Colon (tissue), 2 donors: ENCODE results near the gene STK32B.

Experiments used
- FAIRE-seq: peaks from 2 replicates; lab custom pipeline; 2012; peaks lifted over from hg19 to GRCh38; lab: Jason Lieb, UNC
- donor health status: control.
- donor health status: control.

Gene STK32B

DNA sequence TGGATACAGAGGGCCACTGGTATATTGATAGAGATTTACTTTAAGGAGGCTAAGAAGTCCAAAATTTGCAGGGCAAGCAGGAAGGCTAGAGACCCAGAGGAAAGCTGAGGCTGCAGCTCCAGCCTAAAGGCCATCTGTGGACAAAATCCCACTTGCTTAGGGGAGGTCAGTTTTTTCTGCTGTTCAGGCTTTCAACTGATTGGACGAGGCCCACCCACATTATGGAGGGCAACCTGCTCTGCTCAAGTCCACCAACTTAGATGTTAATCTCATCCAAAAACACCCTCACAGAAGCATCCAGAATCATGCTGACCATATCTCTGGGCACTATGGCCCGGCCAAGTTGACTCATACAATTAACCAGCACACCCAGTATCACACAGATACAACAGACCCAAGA, 480.8 kb downstream of the STK32B start:
- FAIRE-seq: no peak

DNA sequence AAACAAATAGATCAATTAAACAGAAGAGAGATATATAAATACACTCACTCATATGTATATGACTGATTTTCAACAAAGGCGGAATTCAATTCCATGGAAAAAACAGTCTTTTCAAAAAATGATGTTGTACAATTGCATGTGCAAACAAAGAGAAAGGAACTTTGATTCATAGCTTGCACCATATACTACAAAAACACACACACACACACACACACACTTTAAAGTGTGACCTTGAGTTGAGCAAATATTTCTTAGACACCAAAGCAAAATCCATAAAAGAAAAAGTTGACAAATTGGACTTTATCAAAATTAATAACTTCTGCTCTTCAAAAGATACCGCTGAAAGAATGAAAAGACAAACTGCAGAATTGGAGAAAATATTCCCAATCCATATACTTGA, 488.3 kb downstream of the STK32B start:
- no peak for FAIRE-seq

DNA sequence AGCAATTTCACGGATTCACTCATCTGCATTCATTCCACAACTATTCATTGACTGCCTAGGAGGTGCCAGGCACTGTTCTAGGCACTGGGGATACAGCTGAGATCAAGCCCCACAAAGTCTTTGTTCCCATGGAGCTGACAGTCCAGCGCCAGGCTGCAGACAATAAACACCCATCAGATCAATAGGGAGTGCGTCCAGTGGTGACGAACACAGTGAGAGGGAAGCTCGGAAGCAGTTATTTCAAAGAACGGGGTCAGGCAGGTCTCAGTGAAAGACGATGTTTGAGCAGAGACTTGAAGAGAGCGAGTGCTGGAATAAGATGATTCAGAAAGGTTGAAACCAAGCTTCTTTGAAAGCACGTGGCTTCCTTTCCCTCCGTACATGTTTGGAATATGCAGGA, 489.9 kb downstream of the STK32B start:
- FAIRE-seq: no peak

DNA sequence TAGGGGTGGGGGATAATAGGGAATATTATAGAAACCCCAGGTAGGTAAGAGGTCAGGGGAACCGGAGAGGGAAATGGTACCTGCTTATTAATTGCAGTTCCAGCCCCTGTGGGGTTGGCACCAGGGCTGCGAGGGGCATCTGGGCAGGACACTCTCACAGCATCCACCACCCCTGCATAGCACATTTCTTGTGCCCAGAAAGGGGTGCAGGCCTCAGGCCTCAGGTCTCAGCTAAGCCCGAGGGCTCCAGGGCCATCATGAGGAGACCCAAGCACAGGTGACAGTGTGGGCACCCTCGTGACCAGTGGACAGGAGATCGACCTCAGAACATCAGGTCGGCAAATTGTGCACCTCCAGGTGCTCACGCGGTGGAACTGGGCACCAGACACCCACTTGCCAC, 492.4 kb downstream of the STK32B start:
- FAIRE-seq: no peak

DNA sequence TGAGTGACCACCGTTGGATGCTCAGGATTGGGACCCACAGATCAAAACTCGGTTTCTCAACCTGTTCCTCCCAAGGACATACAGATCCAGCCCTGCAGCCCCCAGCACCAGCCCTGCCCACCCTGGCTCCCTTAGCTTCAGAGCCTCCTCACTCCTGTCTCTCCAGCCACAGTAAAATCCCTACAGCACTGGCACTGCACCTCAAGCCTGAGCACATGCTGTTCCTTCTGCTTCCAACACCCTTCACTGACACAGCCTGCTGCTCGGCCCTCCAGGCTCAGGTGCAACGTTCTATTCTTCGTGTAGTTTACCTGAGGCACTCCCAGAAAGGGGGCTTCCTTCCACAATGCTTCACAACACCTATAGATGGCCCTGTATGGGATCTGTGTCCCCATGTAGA, 493.5 kb downstream of the STK32B start:
- no peak for FAIRE-seq

DNA sequence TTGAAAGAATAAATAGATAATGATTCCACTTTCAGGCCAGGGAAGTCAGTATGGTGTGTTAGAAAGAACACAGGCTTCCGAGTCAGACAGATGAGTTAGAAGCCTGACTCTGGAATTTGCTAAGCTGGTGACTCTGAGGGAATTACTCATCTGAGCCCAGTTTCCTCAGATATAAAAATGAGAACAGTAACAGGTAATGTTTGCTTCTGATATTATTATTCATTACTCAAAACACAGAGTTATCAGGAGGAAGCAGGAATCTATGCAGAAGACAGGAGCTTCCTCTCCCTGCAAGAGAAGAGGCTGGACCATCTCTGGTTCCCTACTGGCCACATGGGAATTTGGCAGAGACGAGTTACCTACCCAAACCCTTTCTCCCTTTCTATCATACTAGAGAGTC, 494.0 kb downstream of the STK32B start:
- FAIRE-seq: no peak

DNA sequence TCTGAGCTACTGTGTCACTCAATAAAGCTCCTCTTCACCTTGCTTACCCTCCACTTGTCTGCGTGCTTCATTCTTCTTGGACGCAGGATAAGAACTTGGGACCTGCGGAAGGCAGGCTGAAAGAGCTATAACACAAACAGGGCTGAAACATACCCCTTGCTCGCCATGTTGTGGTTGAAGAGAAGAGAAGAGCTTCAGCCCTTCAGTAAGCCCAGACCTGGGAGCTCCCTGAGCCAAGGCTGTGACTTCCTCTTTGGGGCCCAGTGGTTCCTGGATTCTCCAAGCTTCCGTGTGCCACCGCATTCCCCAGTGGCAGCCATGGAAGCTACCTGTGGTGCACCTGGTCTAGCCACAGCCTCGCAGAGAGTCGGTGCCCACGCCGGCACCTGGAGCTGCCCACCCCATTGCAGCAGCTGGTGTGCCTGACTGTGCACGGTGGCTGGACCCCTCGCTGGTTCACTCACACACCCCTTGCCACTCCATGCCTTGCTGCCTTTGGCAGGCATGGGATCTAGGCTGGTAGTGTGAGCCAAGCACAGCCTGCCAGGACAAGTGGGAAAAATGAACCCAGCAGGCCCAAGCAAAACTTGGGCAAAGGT, 496.5 kb downstream of the STK32B start:
- no peak for FAIRE-seq
